ENCODE measurements around the gene SERPINB6.
"Not testable (repeated sequence)": the region's sequence is repeated elsewhere in the genome, so short reads cannot be mapped to it uniquely, and the experiment has no call there.

The SERPINB6 gene

DNA sequence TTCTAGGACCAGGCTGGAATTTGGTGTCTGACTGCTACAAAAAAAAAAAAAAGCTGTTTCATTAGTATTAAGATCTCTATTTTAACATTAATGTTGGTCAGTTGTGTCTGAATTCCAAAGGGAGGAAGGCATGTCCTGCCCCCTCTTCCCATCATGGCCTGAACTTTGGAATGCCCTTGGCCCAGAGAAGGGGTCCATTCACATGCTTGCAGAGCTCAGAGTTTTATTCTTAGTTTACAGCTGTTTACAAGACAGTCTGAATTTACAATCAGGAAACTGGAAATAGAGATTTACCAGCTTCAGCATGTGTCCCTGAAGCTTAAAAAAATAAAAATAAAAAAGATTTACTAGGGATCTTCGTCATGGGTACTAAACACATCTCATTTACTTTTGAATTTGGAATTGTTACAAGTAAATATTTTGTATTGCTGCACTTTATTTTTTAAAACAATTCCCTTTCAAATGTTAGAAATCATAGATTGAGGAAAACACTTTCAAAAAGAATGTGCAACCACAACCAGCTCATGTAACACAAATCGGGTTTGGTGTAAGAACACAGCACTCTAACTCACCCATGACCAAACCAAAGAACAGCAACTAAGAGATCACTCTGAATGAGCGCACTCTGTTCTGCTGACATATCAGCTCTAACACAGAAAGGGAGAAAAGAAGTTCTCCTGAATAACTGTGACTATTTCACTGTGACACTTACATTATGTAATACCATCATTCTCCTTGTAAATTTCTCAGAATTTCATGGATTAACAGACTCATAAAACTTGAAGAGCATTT, 6.6 kb upstream of the SERPINB6 start:
- DNase-seq (ENCODE audit: low read depth), result no peak

DNA sequence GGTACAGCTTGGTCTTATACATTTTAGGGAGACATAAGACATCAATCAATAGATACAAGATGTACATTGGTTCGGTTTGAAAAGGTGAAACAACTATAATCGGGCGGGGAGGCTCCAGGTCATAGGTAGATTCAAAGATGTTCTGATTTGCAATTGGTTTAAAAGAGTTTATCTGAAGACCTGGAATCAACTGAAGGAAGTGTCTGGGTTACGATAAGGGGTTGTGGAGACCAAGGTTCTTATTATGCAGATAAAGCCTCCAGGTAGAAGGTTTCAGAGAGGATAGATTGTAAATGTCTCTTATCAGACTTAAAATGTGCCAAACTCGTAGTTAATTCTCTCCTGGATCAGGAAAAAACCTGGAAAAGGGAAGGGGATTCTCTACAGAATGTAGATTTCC, 5.9 kb upstream of the SERPINB6 start:
- DNase-seq (ENCODE audit: low read depth), result no peak

DNA sequence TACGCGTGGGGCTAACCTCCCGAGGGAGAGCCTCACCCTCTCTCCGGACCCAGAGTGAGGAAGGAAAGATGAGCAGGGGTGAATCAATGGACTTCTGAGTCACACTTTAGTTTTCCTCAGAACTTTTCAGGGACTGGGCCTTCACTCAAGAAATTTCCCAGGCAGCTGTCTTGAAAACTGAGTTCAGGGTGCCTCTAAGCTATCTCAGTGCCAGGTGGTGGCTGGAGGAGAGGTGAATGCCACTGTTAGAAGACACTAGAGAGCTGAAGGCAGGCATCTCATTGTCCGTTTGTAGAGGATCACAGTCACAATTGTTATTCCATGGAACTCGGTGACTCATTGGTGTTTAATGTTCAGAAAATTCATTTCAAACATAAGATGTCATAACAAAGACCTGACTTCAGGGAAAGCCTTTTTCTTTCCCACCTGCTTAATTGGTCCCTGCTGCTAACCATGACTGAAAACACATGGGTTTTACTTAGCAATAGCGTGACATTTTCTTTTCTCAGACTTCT, 5.3 kb upstream of the SERPINB6 start:
- no peak for DNase-seq (ENCODE audit: low read depth)

DNA sequence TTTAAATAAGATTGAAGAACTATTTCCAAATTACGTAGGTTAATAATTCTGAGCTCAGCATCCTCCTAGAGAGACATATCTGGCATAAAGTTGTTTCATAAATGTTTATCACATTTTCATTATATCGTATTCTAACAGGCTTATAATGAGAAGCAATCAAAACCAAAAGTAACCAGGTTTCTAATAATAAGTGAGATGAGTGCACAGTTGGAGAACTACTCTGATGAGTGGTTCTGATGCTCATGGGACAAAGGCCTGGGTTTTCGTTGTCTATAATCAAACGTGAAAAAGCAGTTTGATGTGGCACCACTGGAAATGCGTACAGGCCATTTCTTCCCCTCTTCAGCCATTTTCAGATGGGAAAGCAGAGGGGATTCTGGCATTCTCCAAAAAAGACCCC, 4.7 kb upstream of the SERPINB6 start:
- DNase-seq (ENCODE audit: low read depth), result no peak

DNA sequence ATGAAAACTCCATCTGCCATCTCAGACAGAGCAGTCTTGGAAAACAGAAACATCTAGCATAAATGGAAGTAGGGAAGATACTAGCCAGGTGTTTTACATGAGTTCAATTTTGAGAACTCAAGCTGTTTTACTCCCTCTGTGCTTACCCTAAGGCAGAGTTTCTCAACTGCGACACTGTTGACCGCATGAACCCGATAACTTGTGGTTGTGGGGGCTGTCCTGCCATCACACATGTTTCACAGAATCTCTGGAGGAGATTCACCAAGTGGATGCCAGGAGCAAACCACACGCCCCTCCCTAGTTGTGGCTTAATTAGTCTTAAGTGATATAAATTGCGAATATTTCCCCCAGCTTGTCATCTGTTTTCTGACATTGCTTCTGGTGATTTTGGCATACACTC, 2.3 kb upstream of the SERPINB6 start:
- no peak for DNase-seq (ENCODE audit: low read depth)

DNA sequence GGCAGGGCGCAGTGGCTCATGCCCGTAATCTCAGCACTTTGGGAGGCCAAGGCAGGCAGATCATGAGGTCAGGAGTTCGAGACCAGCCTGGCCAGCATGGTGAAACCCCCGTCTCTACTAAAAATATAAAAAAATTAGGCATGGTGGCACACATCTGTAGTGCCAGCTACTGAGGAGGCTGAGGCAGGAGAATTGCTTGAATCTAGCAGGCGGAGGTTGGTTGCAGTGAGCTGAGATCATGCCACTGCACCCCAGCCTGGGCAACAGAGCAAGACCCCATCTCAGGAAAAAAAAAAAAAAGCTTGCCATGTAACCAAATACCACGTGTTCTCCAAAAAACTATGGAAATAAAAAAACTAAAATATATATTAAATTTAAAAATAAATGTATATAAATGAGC, 1.8 kb upstream of the SERPINB6 start:
- DNase-seq (ENCODE audit: low read depth), result not testable (repeated sequence)

DNA sequence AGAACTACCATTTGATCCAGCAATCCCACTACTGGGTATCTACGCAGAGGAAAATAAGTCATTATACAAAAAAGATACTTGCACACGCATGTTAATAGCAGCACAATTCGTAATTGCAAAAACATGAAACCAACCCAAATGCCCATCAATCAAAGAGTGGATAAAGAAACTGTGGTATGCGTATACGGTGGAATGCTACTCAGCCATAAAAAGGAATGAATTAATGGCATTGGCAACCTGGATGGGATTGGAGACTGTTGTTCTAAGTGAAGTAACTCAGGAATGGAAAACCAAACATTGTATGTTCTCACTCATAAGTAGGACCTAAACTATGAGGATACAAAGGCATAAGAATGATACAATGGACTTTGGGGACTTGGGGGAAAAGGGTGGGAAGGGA, 1.3 kb upstream of the SERPINB6 start:
- DNase-seq (ENCODE audit: low read depth), result not testable (repeated sequence)

DNA sequence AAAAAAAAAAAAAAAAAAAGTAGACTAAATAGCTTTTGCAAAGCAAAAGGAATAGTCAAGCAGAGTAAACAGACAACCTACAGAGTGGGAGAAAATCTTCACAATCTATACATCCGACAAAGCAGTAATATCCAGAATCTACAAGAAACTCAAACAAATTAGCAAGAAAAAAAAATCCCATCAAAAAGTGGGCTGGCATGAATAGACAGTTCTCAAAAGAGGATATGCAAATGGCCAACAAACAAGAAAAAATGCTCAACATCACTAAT, 786 bp upstream of the SERPINB6 start:
- DNase-seq (ENCODE audit: low read depth), result not testable (repeated sequence)

DNA sequence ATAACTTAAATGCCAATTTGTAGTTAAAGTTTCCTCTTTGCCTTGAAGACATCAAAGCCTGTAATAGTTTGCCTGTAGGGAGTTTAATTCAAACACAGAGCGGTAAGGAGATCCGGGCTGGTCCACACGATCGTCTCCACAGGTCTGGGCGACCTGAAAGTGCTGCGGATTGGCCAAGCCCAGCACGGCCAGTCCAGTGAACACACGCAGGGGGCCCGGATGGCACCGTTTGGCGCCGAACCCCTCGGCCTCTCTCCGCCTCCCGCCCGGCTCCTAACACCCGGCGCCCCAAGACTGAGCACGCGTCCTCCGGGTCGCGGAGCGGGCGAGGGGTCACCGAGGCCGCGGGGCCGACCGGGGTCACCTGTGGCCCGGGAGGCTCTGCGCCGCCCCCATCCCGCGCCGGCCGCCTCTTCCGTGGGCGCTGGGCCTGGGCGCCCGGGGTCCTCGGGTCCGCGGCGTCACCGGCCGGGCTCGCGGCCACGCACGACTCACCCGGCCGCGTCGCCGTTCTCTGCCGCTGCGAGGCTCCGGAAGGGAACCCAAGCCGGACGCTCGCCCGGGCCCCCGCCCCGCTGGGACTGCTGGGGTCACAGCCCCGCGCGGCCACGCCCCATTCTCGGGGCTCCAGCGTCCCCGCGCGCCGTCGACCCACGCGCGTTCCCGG, 481 bp downstream of the SERPINB6 start:
- DNase-seq (ENCODE audit: low read depth), result no peak

DNA sequence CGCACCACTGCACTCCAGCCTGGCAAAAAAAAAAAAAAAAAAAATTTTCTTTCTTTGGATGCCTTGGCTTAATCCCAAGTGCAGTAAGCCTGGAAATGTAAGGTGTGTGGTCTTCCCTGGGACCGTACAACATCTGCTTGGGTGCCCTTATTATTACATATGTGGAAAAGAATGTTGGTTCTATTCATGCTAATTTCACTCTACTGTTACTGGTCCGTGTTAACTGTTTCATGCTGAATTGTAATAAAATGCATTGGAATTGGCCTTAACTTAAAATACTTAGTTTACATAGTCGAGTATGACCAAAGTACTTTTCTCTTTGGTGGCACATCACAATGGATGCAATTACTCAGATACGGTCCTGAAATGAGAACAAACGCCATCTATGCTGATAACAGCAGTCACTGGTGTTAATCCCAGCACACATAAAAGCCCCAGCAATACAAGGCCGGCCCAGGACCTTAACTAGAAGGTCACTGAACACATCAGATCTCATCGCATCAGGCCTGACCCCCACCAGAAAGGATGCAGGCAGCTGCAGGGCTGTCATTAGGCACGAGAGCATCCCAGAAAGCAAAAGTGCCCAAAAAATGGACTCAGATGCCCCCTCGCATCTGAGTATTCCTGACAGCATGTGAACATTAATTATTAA, 1.2 kb downstream of the SERPINB6 start:
- DNase-seq (ENCODE audit: low read depth), result no peak

DNA sequence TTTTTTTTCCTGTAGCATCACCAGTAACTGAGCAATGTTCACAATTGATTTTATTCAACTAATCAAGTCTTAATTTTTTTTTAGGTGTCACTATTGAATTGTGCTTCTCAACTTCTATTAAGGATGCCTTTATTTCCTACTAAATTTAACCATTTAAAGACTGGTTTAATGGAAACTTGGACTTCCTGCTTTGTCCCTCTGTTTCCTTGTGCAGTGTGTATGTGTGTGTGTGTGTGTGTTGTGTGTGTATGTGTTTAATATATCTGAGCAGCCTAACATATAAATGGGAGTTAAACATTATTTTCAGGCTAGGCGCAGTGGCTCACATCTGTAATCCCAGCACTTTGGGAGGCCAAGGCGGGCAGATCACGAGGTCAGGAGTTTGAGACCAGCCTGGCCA, 1.8 kb downstream of the SERPINB6 start:
- DNase-seq (ENCODE audit: low read depth), result no peak

DNA sequence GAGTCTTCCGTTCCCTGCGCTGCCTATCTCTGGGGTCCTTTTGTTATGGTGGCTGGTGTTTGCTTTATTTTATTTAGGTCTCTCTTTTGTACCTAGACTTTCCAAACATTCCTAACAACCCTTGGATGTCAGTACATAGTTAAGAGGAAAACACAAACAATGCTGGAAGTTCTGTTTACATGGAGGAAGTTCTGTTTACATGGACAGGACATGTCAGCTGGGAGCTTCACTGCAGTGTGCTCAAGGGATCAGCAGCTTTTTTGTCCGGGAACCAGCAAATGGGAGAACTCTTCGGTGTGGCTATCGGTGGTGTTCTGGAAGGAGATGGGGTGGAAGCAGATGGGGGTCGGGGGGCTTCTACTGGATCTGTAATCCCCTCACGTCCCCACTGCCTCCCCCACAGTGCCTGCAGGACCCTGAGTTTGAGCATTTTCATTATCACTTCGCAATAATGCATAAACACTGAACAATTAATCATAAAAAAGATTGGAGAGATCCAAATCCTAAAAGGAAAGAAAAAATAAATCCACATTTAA, 2.7 kb downstream of the SERPINB6 start:
- no peak for DNase-seq (ENCODE audit: low read depth)

DNA sequence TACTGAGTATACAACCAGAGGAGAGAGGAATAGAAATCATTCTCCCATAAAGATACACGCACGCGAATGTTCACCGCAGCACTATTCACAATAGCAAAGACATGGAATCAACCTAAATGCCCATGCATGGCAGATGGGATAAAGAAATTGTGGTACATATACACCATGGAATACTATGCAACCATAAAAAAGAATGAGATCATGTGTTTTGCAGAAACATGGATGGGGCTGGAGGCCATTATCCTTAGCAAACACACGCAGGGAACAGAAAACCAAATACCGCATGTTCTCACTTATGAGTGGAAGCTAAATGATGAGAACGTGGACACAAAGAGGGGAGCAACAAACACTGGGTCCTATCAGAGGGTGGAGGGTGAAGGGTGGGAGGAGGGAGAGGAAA, 3.4 kb downstream of the SERPINB6 start:
- DNase-seq (ENCODE audit: low read depth), result no peak

DNA sequence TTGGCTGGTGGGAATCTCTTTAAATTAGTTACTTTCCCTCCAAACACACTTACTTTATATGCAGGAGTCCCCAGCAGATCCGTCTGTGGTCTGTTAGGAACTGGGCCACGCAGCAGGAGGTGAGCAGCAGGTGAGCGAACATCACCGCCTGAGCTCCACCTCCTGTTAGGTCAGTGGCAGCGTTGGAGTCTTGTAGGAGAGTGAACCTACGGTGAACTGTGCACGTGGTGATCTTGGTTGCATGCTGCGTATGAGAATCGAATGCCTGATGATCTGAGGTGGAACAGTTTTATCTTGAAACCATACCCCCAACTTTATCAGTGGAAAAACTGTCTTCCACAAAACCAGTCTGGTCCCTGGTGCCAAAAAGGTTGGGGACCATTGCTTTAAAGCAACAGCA, 5.0 kb downstream of the SERPINB6 start:
- DNase-seq (ENCODE audit: low read depth), result no peak

DNA sequence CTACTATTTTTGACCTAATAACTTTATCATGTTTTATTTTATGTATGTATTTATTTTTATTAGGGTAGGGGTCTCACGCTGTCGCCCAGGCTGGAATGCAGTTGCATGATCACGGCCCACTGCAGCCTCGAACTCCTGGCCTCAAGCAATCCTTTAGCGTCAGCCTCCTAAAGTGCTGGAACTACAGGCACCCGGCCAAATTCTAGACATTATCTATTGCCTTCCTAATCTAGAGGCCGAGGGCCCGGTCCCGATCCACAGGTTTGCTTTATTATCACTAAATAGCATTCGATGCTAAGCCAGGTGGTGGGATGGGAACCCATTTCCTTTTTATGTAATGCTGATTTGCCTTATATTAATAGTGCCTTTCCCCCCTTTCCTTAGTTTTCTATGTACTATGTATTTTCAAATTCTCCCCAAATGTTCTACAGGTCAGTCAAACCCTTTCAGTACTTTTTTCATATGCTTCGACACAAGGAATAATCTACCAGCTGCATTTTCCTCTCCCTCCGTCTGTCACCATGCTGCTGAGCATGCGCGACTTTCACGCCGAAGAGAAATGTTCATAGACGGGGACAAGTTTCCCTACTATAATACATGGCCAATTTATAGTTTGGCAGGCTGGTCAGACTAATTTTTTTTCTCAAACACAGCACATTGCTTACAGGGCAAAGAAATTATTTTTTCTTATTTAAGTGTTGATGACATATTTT, 6.4 kb downstream of the SERPINB6 start:
- no peak for DNase-seq (ENCODE audit: low read depth)

DNA sequence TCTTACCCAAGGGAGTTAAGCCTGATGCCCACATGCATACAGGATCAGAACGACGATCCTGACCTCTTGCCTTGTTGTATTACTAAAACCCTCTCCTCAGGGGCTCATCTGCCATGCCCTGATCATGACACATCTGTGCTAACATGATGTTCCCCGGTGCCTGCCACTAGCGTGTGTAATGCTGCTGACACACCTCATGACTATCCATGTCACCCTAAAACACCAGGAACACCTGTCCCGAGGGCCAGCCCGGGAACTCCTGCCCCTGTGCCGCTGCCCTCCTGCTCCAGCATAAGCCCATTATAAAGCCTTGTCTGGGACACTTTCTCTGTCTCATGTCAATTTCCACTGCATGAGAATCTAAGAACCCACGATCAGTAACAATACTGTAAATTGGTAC, 7.6 kb downstream of the SERPINB6 start:
- DNase-seq (ENCODE audit: low read depth), result no peak

DNA sequence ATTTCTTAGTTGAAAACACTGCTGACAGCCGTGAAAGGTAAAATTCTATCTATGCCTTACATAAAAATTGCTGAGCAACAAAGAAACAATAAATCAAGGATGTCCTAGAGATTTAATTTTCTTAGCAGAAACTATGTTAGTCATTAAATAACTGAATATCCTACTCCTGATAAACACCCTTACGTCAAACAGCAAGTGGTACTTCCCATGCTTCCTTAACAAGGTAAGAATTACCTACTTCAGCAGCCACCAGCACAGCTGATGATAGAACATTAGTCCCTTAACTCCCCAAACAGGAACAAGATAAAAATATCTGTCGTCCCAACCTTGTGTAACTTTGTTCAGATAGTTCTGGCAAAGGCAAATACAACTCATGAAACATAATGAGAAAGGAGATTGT, 8.7 kb downstream of the SERPINB6 start:
- no peak for DNase-seq (ENCODE audit: low read depth)

DNA sequence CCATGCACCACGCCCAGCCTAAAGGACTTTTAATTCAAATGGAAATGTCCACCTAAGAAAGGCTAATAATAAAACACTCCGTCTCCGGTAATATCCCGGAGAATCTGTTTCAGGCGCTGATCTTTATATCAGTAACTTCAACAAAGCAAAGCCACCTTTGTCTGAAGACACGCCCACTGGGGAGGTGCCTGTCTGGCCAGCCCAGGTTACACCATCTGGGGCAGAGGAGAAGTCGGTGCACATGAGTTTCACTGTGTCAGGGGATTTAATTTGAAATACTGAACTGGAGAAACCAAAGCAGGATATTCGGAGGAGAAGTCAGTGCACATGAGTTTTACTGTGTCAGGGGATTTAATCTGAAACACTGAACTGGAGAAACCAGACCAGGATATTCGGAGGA, 9.4 kb downstream of the SERPINB6 start:
- no peak for DNase-seq (ENCODE audit: low read depth)

DNA sequence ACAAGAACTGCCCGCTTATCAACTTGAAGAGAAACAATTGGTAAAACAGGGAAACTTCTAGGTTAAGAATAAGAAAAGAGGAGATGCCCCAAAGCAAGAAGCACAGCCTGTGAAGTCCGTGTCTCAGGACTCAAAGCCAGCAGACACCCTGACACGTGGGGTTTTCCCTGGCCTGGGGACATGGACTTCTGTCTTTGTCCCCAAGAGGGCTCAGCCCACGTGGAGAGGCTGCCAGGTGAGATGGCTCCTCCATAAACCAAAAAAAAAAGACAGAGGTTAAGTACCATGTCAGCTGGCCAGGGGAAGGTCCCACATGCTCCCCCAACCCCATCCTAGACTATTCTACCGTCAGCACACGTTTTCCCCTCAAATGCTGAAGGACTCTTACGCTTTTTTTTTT, 9.9 kb downstream of the SERPINB6 start:
- DNase-seq (ENCODE audit: low read depth), result no peak

DNA sequence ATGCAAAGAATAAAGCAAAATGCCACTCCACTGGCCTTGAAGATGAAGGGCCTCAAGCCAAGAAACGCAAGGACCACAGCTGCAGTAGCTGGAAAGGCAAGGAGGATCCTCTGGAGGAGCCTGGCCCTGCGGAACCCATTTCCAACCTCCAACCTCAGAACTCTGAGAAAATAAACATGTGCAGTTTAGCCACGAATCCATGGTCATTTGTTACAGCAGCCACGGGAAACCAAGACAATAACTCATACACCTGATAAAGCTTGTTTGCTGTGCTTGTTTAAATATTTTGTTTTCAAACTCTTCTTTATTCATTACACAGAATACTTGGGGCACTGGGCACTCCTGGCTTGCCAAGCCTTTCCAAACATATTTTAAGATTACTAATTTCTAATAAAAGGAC, 10.4 kb downstream of the SERPINB6 start:
- DNase-seq (ENCODE audit: low read depth), result no peak

DNA sequence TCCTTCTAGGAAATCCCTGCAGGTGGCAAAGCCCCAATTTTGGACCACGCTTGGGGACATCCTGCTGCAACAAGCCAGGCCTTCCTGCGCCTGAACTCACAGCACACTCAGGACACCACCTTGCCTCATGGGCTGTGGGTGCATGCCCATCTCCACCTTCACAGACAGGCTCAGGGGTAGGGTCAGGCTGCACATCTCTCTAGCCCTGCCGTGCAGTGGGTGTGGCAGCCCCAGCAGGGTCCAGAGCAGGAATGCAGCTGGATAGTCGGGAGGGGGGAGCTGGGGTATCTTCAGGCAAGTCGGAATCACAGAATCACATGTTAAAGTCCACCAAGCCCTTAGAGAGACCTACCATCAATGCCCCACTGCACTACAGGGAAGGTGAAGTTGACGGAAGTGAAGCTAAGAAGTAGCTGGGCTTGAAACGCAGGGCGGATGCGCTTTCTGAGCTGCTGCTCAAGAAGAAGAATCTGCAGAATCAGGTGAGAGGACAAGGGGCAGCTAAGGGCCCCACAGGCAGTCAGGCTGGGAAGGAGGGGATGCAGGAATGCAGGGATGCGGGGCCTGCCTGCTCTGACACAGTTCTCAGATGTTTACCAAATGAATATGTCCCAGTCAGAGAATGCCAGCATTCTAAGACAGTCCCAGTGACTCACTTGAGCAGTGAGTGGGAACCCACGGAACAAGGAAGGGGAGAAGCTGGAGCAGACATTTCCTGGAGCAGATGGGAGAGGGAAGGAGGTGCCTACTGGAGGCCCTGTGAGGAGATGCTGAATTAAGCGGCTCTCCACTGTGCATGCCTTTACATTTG, 11.3 kb downstream of the SERPINB6 start:
- DNase-seq (ENCODE audit: low read depth), result no peak

DNA sequence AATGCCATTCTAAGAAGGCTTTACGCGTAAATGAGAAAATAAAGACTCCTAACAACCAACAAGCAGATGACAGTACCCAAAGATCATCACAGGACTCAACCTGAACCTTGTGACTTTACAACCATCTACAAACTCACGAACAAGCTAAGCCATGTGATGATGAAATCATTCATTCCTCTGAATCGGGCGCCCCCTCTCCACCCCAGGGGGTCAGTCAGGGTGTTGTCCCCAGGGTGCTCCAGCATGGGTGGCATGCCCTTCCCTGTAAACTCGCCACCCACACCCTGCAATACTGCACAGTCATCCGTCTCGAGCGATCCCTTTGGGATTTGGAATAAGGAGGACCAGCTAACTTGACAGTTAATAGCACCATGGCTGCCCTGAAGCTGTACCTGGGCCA, 12.6 kb downstream of the SERPINB6 start:
- no peak for DNase-seq (ENCODE audit: low read depth)
